GM13976 (cell line): ENCODE results near the gene YIPF1.

Experiments used
- DNase-seq: peaks from one replicate; pipeline ENCODE4 v3.0.0; 2012; ENCODE audit warnings: low spot score
- in situ Hi-C: fragments of 300-500 bp; cut with MboI; formaldehyde crosslinking; loops from one replicate; pipeline ENCODE4 v1.12.0; 2022; ENCODE audit warnings: low sequenced_read_pairs, mixed read lengths, inconsistent platforms; ENCODE audit not compliant: unreplicated experiment
- TF ChIP-seq, protein P1 (sequence below): IDR thresholded peaks from 2 replicates; pipeline ENCODE4 v1.5.1; 2012; ENCODE audit warnings: borderline replicate concordance, mild to moderate bottlenecking; ENCODE audit not compliant: insufficient read depth; ENCODE audit errors: extremely low read depth, missing control alignments, control extremely low read depth

Gene YIPF1

DNA sequence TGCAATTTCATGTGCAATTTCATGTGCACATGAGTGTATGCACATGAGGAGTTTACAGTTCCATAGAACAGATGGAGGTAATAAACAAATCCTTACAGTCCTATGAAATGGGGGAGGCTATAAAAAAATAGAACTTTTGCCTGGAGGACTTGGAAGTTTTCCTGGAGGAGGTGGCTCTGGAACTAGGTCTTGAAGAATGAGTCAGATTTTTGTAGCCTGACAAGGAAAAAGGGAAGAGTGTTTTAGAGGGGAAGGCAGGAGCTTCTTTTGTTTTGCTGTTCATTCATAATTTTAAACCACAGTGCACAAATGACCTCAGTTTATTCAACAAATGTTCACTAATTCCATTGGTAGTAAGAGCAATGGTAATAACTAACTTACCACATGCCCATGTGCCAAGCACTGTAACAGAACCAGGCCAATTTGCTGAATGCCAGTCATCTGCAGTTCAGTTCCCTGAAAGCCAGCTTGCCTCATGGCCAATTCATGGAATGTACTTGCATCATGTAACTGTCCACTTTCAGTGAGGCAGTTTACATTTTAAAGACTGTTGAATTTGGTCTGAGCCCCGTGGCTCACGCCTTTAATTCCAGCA is 7.1 kb upstream of the YIPF1 start:
- DNase-seq = no peak
- TF ChIP-seq, protein P1, sequence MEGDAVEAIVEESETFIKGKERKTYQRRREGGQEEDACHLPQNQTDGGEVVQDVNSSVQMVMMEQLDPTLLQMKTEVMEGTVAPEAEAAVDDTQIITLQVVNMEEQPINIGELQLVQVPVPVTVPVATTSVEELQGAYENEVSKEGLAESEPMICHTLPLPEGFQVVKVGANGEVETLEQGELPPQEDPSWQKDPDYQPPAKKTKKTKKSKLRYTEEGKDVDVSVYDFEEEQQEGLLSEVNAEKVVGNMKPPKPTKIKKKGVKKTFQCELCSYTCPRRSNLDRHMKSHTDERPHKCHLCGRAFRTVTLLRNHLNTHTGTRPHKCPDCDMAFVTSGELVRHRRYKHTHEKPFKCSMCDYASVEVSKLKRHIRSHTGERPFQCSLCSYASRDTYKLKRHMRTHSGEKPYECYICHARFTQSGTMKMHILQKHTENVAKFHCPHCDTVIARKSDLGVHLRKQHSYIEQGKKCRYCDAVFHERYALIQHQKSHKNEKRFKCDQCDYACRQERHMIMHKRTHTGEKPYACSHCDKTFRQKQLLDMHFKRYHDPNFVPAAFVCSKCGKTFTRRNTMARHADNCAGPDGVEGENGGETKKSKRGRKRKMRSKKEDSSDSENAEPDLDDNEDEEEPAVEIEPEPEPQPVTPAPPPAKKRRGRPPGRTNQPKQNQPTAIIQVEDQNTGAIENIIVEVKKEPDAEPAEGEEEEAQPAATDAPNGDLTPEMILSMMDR = no peak
- in situ Hi-C loops = no loop called here

DNA sequence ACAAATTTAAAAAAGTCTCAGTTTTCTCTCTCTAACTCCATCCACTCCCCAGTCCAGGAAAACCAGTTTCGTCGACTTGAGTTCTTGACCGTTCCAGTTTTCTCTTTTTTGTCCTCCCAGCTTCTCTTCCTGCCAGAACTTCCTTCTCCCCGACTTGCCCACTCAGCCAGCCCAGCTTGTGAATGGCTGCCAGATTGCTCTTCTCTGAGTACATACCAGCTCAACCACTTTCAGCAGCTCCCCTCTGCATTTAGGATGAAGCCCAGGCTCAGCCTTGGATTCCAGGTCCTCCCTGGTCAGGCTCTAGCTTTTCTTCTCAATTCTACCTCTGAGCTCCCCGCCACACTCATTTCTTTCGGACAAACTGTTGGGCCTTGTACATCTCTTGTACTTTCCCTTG is 5.8 kb upstream of the YIPF1 start:
- TF ChIP-seq, protein P1 = no peak
- no peak for DNase-seq
- in situ Hi-C loops = no loop called here

DNA sequence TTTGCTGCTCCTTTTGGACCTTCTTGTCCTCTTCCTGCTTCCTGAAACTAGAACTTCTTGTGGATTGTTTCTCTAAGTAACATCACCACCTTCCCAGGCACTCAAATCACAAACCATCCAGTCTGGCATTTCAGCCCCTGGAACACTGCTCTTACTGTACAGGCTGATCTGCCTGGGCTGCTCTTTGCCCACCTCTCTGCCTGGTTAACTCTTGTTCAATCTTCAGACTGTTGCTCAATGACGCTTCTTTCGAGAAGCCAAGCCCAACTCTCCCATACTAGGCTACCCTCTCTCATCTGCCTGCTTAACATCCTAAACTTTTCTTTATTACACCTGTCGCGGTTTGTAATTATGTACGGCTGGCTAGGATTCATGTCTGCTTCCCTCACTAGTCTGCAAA is 5.0 kb upstream of the YIPF1 start:
- in situ Hi-C loops = no loop called here
- DNase-seq = no peak
- TF ChIP-seq, protein P1 = no peak

DNA sequence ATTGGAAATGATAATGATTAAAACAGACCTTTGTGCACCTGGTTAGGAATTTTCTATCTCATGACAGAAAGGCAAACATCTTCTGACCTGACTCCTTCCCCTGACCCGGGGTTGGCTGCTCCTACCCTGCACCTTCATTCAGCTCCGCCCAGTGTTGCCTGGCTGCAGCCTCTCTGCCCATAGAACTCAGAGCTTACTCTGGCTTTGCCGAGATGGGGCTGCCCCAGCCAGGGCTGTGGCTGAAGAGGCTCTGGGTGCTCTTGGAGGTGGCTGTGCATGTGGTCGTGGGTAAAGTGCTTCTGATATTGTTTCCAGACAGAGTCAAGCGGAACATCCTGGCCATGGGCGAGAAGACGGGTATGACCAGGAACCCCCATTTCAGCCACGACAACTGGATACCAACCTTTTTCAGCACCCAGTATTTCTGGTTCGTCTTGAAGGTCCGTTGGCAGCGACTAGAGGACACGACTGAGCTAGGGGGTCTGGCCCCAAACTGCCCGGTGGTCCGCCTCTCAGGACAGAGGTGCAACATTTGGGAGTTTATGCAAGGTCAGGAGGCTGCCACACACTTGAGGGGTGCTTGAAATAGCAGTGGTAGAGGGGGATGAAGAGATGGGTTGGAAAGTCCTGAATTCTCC is 4.5 kb upstream of the YIPF1 start, which contains the start of gene DIO1:
Gene DIO1 (plus strand): TSS at position 189 of the 638 bp plus-strand sequence. CDS start 24 bp downstream, at position 213.
- no peak for DNase-seq
- in situ Hi-C loops = no loop called here
- TF ChIP-seq, protein P1 = no peak

DNA sequence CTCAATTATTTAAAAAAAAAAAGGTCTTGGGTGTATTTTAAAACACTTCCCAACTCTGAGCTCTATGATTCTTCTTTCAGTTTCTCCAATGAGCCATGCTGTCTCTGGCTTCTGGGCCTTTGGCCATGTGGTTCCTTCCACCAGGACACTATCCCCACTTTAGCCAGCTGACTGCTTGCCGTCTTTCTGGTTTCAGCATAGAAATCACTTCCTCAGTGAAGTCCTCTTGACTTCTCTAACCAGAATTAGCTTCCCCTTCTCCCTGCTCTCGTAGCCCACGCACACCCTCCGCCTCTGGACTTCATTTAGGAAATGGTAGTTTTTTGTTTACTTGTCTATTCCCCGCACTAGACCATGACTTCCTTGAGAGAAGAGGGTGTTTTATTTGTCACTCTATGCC is 3.3 kb upstream of the YIPF1 start:
- TF ChIP-seq, protein P1 = no peak
- DNase-seq = peak; percentile 30
- in situ Hi-C loops = no loop called here

DNA sequence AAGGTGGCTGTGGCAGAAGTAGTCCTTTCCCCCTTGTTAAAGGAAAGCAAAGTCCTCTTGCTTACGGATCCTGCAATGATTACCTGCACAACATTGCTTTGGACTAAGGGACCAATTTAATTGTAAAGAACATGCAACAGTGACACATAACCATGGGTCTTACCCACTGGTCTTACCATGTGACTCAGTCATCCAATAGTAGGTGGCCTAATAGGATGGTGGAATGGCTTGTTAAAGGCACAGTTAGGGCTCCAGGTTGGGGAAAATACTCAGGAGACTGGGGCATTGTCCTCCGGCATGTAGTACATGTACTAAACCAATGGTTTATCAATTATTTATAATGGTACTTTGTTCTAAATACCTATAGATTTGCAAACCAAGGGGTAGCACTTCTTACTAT is 2.1 kb upstream of the YIPF1 start:
- TF ChIP-seq, protein P1 = no peak
- no peak for DNase-seq
- in situ Hi-C loops = no loop called here
